ENCODE data around the gene BFSP1.

BFSP1 gene

GRCh38 chr20:17481661-17482060 lies 49.5 kb downstream of the BFSP1 start:
- no peaks in the 10 kb centered on the region for H3K36me3 ChIP-seq (ENCODE audit: insufficient read depth, low read length)
- no peaks in the 10 kb centered on the region for H3K9me3 ChIP-seq (ENCODE audit: low read depth, low read length)
- no peak overlapping the region for H3K27ac ChIP-seq
- TF ChIP-seq EZH2 (IDR thresholded peaks at IDR 0.05) (no peak), FOXP2 (optimal IDR thresholded peaks at IDR 0.05; ENCODE audit: control extremely low read depth, extremely low read length, insufficient read depth) (no peak), POLR2AphosphoS5 (IDR thresholded peaks at IDR 0.05; ENCODE audit: borderline replicate concordance, low read depth, low read length) (no peak)
- no peak overlapping the region for H3K9ac ChIP-seq (ENCODE audit: insufficient read length)
- H3K4me3 ChIP-seq: no peak overlapping the region
- no peak for DNase-seq (ENCODE audit: low read depth, low spot score)

GRCh38 chr20:17480696-17481095 lies 50.5 kb downstream of the BFSP1 start:
- H3K27ac ChIP-seq: no peak overlapping the region
- DNase-seq (ENCODE audit: low read depth, low spot score): no peak
- no peak for TF ChIP-seq EZH2 (IDR thresholded peaks at IDR 0.05)
- TF ChIP-seq FOXP2 (optimal IDR thresholded peaks at IDR 0.05; ENCODE audit: control extremely low read depth, extremely low read length, insufficient read depth): no peak
- TF ChIP-seq POLR2AphosphoS5 (IDR thresholded peaks at IDR 0.05; ENCODE audit: borderline replicate concordance, low read depth, low read length): no peak
- H3K9me3 ChIP-seq (ENCODE audit: low read depth, low read length): no peaks in the 10 kb centered on the region
- H3K36me3 ChIP-seq (ENCODE audit: insufficient read depth, low read length): no peaks in the 10 kb centered on the region
- no peak overlapping the region for H3K4me3 ChIP-seq
- H3K9ac ChIP-seq (ENCODE audit: insufficient read length): no peak overlapping the region

- no peaks in the 10 kb centered on the region for H3K36me3 ChIP-seq (ENCODE audit: insufficient read depth, low read length)
- no peak for TF ChIP-seq POLR2AphosphoS5 (IDR thresholded peaks at IDR 0.05; ENCODE audit: borderline replicate concordance, low read depth, low read length)
- no peak for TF ChIP-seq EZH2 (IDR thresholded peaks at IDR 0.05)
- no peak for TF ChIP-seq FOXP2 (optimal IDR thresholded peaks at IDR 0.05; ENCODE audit: control extremely low read depth, extremely low read length, insufficient read depth)
- DNase-seq (ENCODE audit: low read depth, low spot score): no peak
- H3K4me3 ChIP-seq: no peak overlapping the region
- H3K9me3 ChIP-seq (ENCODE audit: low read depth, low read length): no peaks in the 10 kb centered on the region
- H3K9ac ChIP-seq (ENCODE audit: insufficient read length): no peak overlapping the region
- no peak overlapping the region for H3K27ac ChIP-seq
Measured at GRCh38 chr20:17479063-17479657, 52.0 kb downstream of the BFSP1 start.

GRCh38 chr20:17473659-17474058 lies 57.5 kb downstream of the BFSP1 start:
- no peak for DNase-seq (ENCODE audit: low read depth, low spot score)

GRCh38 chr20:17471606-17472187 lies 59.5 kb downstream of the BFSP1 start:
- no peak for DNase-seq (ENCODE audit: low read depth, low spot score)
- H3K9ac ChIP-seq (ENCODE audit: insufficient read length): no peak overlapping the region
- no peaks in the 10 kb centered on the region for H3K36me3 ChIP-seq (ENCODE audit: insufficient read depth, low read length)

More at GRCh38 chr20:17473659-17474058, 57.5 kb downstream of the BFSP1 start:
- TF ChIP-seq POLR2AphosphoS5 (IDR thresholded peaks at IDR 0.05; ENCODE audit: borderline replicate concordance, low read depth, low read length) (no peak), FOXP2 (optimal IDR thresholded peaks at IDR 0.05; ENCODE audit: control extremely low read depth, extremely low read length, insufficient read depth) (no peak), EZH2 (IDR thresholded peaks at IDR 0.05) (no peak)
- Histone ChIP-seq H3K36me3 (ENCODE audit: insufficient read depth, low read length) (no peaks in the 10 kb centered on the region), H3K9me3 (ENCODE audit: low read depth, low read length) (no peaks in the 10 kb centered on the region), H3K4me3 (no peak overlapping the region), H3K27ac (no peak overlapping the region), H3K9ac (ENCODE audit: insufficient read length) (no peak overlapping the region)

GRCh38 chr20:17470973-17471372 lies 60.2 kb downstream of the BFSP1 start:
- DNase-seq (ENCODE audit: low read depth, low spot score): no peak
- TF ChIP-seq FOXP2 (optimal IDR thresholded peaks at IDR 0.05; ENCODE audit: control extremely low read depth, extremely low read length, insufficient read depth) (no peak), EZH2 (IDR thresholded peaks at IDR 0.05) (no peak), POLR2AphosphoS5 (IDR thresholded peaks at IDR 0.05; ENCODE audit: borderline replicate concordance, low read depth, low read length) (no peak)
- no peaks in the 10 kb centered on the region for H3K36me3 ChIP-seq (ENCODE audit: insufficient read depth, low read length)
- H3K9me3 ChIP-seq (ENCODE audit: low read depth, low read length): no peaks in the 10 kb centered on the region
- H3K9ac ChIP-seq (ENCODE audit: insufficient read length): no peak overlapping the region
- H3K4me3 ChIP-seq: no peak overlapping the region
- H3K27ac ChIP-seq: no peak overlapping the region

More at GRCh38 chr20:17471606-17472187, 59.5 kb downstream of the BFSP1 start:
- H3K27ac ChIP-seq: no peak overlapping the region
- H3K9me3 ChIP-seq (ENCODE audit: low read depth, low read length): no peaks in the 10 kb centered on the region
- H3K4me3 ChIP-seq: no peak overlapping the region
- TF ChIP-seq FOXP2 (optimal IDR thresholded peaks at IDR 0.05; ENCODE audit: control extremely low read depth, extremely low read length, insufficient read depth): no peak
- no peak for TF ChIP-seq POLR2AphosphoS5 (IDR thresholded peaks at IDR 0.05; ENCODE audit: borderline replicate concordance, low read depth, low read length)
- no peak for TF ChIP-seq EZH2 (IDR thresholded peaks at IDR 0.05)

GRCh38 chr20:17470521-17470920 lies 60.7 kb downstream of the BFSP1 start:
- no peaks in the 10 kb centered on the region for H3K9me3 ChIP-seq (ENCODE audit: low read depth, low read length)
- no peaks in the 10 kb centered on the region for H3K36me3 ChIP-seq (ENCODE audit: insufficient read depth, low read length)
- H3K27ac ChIP-seq: no peak overlapping the region
- H3K4me3 ChIP-seq: no peak overlapping the region
- no peak overlapping the region for H3K9ac ChIP-seq (ENCODE audit: insufficient read length)
- TF ChIP-seq FOXP2 (optimal IDR thresholded peaks at IDR 0.05; ENCODE audit: control extremely low read depth, extremely low read length, insufficient read depth): no peak
- no peak for TF ChIP-seq POLR2AphosphoS5 (IDR thresholded peaks at IDR 0.05; ENCODE audit: borderline replicate concordance, low read depth, low read length)
- no peak for TF ChIP-seq EZH2 (IDR thresholded peaks at IDR 0.05)
- no peak for DNase-seq (ENCODE audit: low read depth, low spot score)

- H3K9me3 ChIP-seq (ENCODE audit: low read depth, low read length): no peaks in the 10 kb centered on the region
- no peaks in the 10 kb centered on the region for H3K36me3 ChIP-seq (ENCODE audit: insufficient read depth, low read length)
- no peak overlapping the region for H3K9ac ChIP-seq (ENCODE audit: insufficient read length)
- TF ChIP-seq FOXP2 (optimal IDR thresholded peaks at IDR 0.05; ENCODE audit: control extremely low read depth, extremely low read length, insufficient read depth) (no peak), EZH2 (IDR thresholded peaks at IDR 0.05) (no peak), POLR2AphosphoS5 (IDR thresholded peaks at IDR 0.05; ENCODE audit: borderline replicate concordance, low read depth, low read length) (no peak)
- H3K4me3 ChIP-seq: no peak overlapping the region
- no peak for DNase-seq (ENCODE audit: low read depth, low spot score)
- H3K27ac ChIP-seq: no peak overlapping the region
Measured at GRCh38 chr20:17469246-17470030, 61.7 kb downstream of the BFSP1 start.
